Amygdala (tissue), 56 donors: Measurements from ENCODE around the gene NFKB1.
"Not testable (repeated sequence)": the region's sequence is repeated elsewhere in the genome, so short reads cannot be mapped to it uniquely, and the experiment has no call there.

ENCODE experiments used
- DNase-seq, 56 donors: peaks; one replicate each; lab custom pipeline; 2025; lab: John Stamatoyannopoulos, UW

NFKB1 gene

GRCh38 chr4:102592256-102592655, 91.1 kb downstream of the NFKB1 start:
- no peak for DNase-seq

- no peak for DNase-seq
These were observed 92.0 kb downstream of the NFKB1 start for GRCh38 chr4:102593147-102593546.

- no peak for DNase-seq
These were observed 92.8 kb downstream of the NFKB1 start for GRCh38 chr4:102594000-102594399.

GRCh38 chr4:102596532-102596931, 95.4 kb downstream of the NFKB1 start:
- DNase-seq: no peak

- no peak for DNase-seq
These were observed 97.1 kb downstream of the NFKB1 start for GRCh38 chr4:102598086-102598761.

GRCh38 chr4:102598762-102599374, 97.7 kb downstream of the NFKB1 start:
- DNase-seq: no peak

GRCh38 chr4:102599455-102599854, 98.3 kb downstream of the NFKB1 start:
- no peak for DNase-seq

- no peak for DNase-seq
These were observed 98.7 kb downstream of the NFKB1 start for GRCh38 chr4:102599886-102600285.

GRCh38 chr4:102600689-102601088, 99.5 kb downstream of the NFKB1 start:
- no peak for DNase-seq

- no peak for DNase-seq
These were observed 100.5 kb downstream of the NFKB1 start for GRCh38 chr4:102601586-102602227.

GRCh38 chr4:102604222-102604940, 103.2 kb downstream of the NFKB1 start:
- DNase-seq: no peak

GRCh38 chr4:102606261-102606660, 105.1 kb downstream of the NFKB1 start:
- DNase-seq: no peak

- DNase-seq: peak in 6 of 56 donors; percentile 4 to 51 (median 10)
These were observed 105.8 kb downstream of the NFKB1 start for GRCh38 chr4:102606846-102607450.

- no peak for DNase-seq
These were observed 107.0 kb downstream of the NFKB1 start for GRCh38 chr4:102608190-102608589.

- DNase-seq: no peak
These were observed 108.8 kb downstream of the NFKB1 start for GRCh38 chr4:102610007-102610406.

- no peak for DNase-seq
These were observed 109.3 kb downstream of the NFKB1 start for GRCh38 chr4:102610476-102610875.

- DNase-seq: no peak
These were observed 111.1 kb downstream of the NFKB1 start for GRCh38 chr4:102612210-102612609.

- no peak for DNase-seq
These were observed 111.7 kb downstream of the NFKB1 start for GRCh38 chr4:102612824-102613366.

- DNase-seq: no peak
These were observed 113.6 kb downstream of the NFKB1 start for GRCh38 chr4:102614801-102615200.

- DNase-seq: no peak
These were observed 115.5 kb downstream of the NFKB1 start for GRCh38 chr4:102616636-102617035.

GRCh38 chr4:102619021-102619420, 117.9 kb downstream of the NFKB1 start:
- DNase-seq: not testable (repeated sequence)
